CD1c-positive myeloid dendritic cell (primary cell): ENCODE data around the gene PTPRU.
A peak's percentile ranks its signal among the peaks of the same experiment; 100 is the strongest.

Experiments used
- DNase-seq: peaks from one replicate; pipeline ENCODE4 v3.0.0-alpha.2; 2016; ENCODE audit errors: extremely low spot score

PTPRU gene

DNA sequence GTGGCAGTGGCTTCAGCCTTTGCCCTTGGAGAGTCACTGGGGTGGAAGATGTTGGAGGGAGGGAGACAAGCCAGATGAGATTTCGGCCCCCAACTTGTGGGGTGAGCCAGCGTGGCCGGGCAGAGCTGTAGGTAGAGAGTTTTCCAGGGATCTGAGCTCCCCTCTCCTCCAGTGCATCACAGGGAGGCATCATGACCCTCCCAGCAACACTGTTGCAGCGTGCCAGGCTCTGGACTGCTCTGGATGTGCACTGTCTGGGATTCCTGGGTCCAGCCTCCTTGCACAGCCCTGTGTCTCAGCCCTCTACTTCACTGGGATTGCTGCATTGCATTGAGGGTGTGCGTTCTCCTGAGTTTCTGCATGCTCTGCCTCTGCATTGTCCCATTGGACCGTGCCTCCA lies 8.9 kb downstream of the PTPRU start:
- no peak for DNase-seq

DNA sequence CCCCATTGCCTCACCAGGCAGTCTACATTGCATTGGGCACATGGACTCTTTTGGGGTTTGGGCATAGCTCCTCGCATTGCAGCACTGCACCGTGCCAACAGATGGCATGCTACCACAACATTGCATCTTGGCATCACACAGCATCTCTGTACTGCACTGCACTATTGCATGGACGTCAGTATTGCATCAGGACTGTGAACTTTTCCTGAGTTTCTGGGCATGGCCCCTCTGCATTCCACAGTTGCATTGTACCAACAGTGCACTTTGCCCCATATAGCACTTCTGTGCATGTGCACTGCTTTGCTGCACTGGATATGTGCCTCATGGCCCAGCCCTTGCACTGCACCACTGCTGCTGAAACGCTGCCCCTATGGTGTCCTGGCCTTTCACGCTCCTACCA lies 9.6 kb downstream of the PTPRU start:
- no peak for DNase-seq

DNA sequence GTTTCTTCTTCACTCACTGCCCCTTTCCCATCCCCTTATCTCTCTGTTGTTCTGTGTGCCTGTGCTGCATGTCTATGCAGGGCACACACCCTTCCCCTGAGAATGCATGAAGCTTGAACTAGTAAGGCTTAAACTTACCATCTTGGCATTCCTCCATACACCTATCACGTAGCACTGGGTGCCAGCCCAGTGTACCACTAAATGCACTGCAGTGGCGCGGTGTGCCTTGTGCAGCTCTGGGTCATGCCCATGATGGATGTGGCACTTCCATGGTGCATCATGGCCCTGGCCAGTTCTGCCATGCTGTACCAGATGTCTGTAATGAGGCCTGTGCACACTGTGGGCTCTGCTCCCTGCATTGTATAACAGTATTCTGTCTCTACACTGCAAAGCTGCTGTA lies 10.7 kb downstream of the PTPRU start:
- no peak for DNase-seq

DNA sequence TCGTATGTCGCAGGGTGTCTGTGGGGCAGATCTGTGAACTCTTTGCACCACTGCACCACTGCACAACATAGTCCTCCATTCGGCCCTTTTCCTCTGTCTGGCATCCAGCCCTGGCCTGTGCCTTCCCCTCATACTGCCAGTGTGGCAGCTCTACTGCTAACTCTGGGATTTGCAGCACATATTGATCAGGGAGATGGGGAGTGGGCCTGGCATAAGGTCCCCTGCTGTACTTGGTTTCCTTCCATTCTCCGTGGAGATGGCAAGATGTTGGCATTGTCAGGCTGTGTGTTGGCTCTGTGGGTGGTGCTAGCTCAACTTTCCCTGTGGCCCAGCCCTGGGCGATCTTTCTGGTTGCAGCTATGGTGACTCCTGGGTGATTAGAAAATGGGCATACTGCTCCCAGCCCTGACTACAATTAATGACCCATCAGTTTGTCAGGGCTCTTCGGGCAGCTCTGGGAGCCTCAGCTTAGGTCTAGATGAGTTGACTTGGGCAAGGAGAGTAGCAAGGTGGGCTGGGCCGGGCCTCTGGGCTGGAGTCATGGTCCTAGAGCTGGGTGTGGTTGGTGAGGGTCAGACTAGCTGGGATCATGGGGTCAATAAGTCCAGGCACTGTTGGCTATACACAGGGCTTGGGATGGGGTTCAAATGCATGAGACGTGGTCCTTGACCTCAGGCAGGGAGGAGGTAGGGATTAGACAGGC lies 11.4 kb downstream of the PTPRU start:
- no peak for DNase-seq

DNA sequence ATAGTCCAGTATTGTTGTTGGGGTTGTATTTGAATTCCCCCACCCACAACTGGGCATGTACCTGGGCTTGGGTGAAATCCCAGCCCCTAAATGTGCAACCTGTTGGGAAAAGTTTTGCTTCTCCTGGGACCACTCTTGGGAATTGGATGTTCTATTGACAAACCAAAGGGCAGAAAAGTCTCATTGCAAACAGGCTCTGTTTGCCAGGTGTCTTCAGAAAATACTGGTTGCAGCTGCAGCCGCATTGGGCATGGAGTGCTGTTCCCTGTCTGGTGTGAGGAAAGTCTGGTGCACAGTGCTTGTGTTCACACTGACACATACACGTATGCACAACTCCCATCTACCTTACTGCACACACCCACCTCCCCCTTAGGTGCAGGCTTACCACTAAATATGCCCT lies 12.1 kb downstream of the PTPRU start:
- DNase-seq, result no peak

DNA sequence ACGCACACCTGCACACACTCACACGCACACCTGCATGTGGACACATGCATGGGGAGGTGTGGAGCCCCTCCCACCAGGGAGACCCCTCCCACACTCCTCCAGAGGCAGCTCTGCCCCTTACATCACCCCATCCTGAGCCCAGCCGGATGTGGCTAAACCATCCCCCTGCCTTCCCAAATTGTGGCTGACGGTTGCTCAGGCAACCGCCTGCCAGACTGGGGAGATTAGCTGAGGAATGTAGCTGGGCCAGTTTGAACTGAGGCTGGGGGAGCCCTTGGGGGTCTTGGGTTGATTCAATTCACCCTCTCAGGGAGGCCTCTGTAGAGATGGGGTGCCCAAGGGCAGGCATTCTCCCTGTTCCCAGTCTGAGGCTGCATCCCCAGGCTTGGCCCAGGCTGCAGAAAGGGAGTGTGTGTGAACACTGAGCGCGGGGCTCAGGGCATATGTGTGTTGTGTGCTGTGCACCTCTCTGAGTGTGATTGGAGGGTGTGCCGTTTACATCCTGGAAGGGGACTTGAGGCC lies 12.9 kb downstream of the PTPRU start:
- DNase-seq, result no peak

DNA sequence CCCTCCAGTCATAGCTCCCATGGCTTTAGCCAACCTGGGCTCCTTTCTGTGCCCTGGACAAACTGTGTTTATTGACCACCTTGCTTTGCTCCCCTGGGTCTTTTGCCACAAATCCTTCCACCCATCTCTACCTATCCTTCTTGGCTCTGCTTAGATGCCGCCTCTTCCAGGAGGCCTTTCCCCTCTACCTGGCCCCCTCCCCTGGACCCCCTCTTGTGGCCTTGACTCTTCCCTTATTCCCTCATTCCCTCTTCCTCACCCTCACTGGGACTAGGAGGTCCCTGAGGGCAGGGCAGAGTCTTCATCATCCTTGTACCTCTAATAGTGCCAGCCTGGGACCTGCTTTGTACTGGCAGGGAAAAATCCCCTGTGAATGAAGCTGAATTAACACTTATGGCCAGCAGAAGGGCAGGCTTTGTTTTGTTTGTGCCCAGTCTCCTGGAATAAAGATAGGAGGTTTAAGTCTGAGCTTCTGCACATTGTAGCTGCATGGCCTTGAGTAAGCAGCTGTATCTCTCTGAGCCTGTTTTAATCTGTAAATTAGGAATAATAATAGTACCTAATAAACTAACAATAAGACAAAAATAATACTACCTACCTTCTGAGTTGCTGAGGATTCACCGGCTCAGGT lies 13.7 kb downstream of the PTPRU start:
- DNase-seq, result no peak

DNA sequence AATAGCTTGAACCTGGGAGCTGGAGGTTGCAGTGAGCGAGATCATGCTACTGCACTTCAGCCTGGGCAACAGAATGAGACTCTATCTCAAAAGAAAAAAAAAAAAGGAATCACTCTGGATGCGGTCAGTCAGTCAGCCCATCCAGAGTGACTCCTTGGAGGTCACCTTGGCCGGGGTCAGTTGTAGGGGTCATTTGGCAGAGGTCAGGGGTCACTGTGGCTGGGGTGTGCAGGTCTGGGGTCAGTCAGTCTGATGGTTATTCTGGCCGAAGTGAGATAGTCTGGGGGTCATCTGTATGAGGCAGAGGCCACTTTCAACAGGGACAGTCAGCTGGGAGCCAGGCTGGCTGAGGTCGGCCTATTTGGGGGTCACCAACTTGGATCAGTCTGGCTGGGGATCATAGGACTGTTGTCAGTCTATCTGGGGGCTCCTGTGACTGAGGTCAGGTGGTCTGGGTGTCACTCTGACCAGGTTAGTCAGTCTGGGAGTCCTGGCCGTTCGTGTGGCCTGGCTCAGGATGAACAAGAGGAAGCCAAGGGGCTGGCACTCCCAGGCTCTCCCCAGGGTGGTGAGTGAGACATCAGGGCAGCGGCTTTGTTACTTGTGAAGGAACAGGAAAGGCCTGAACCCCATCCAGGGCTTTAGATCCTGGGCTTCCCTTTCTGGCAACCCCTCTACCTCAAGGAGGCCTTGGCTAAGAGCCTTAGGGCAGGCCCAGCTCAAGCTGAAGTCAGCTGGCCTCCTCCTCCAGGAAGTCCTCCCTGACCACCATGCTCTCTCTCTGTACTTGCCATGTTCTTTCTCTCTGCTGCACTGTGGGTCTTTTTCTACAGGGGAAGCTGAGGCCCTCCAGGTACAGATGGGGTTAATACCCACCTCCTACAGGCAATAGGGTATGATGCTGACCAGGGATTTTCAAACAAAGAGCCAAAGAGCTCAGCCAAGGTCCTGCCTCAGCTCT lies 15.1 kb downstream of the PTPRU start:
- no peak for DNase-seq

DNA sequence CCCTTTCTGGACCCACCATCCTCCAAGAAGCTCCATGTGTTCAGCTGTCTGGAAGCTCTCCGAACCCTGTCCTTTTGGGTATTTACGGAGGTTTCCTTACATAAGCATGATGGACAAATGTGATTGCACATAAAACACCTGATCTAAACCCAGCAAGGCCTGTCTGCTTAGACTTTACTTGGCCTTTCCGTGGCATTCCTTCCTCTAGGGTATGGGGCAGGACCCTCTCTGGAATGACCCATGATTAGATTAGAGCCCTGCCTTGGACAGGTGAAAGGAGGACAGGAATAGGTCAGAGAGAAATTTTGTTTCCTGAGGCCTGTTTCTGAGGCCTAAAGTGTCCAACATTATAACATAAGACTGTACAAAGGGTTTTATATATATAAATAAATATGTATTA lies 16.9 kb downstream of the PTPRU start:
- DNase-seq, result no peak

DNA sequence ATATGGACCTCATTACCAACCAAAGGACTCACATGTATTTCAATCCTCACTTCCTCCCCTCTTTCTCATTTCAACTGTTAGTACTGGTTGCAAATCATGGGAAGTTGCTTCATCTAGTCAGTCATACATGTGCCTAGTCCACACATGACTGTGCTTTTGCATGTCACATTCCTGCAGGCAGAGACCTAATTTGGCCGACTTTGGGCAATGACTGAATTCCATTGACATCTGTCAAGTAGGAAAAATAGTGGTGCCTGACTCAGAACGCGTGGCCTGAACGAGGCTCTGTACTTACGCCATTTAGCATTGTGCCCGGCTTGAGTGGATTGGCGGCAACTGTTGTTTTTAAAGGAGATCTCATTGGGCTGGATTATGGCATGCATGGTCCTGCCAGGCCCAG lies 18.0 kb downstream of the PTPRU start:
- no peak for DNase-seq

DNA sequence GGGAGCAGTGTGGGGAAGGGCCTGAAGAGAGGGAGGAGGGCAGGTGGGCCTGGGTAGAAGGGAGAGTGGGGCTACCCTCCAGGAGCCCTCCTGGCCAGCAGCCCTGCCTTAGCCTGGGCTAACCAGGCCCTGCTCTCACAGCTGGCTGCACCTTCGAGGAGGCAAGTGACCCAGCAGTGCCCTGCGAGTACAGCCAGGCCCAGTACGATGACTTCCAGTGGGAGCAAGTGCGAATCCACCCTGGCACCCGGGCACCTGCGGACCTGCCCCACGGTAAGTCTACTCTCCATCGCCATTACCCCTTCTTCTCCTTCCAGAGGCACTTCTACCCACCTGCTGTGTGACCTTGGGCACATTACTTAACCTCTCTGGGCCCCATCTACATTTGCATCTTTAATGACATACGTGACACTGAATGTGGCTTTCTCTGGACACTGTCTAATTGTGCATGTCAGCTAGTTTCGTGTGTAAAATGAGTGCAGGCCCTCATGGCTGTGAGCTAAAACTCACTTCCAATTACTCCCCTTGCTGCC lies 18.9 kb downstream of the PTPRU start:
- DNase-seq, result no peak

DNA sequence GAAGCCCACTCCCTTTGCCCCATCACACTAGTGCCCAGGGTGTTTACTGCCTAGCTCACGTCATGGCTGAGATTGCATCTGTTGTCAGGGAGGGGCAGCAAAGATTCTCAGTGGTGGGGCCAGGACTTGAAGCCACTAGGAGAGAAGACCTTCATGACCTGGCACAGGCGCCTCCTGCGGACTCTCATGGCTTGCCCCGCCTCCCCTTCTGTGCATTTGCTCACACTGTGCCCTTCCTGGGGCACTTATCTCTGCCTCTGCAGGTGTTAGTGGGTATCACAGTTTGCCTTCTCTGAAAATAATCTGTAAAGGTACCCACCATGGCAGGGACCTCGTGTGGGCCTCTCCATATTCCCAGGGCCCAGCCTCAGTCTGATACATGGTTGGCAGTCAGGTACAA lies 20.1 kb downstream of the PTPRU start:
- DNase-seq, result no peak

DNA sequence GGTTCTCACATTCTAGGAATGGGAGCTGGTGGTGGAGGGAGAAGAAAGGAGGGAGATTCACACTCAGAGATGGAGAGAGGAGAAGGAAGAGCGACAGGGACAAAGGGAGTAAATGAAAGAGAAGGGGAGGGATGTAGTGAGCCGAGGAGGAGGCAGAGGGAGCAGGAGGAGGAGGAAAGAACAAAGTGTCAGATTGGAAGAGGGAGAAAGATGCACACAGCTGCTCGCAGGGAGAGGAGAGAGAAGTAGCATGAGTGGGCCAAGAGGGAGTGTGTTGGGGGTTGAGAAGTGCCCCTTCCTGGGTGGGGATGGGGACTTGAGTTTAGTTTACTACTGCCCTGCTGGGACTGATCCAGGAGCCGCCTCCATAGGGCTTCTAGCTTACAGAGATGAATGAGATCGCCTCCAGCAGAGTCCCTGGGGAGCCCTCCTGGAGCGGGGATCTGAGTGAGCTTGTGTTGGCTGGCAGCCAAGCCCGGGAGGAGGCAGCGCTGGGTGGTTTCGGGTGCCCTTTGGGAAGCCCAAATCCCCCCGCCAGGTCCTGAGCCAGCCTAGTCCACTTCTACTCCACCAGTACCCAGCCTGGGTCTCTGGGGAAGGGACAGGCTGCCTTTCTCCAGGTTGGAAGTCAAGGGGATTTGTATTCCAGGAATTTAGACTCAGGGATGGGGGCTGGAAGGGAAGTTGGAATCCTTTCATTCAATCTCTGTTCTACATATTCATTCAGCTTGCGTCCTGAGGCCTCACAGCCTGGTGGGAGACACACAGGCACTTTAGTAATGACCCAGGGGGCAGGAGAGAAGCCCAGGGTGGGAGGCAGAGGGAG lies 20.9 kb downstream of the PTPRU start:
- no peak for DNase-seq

DNA sequence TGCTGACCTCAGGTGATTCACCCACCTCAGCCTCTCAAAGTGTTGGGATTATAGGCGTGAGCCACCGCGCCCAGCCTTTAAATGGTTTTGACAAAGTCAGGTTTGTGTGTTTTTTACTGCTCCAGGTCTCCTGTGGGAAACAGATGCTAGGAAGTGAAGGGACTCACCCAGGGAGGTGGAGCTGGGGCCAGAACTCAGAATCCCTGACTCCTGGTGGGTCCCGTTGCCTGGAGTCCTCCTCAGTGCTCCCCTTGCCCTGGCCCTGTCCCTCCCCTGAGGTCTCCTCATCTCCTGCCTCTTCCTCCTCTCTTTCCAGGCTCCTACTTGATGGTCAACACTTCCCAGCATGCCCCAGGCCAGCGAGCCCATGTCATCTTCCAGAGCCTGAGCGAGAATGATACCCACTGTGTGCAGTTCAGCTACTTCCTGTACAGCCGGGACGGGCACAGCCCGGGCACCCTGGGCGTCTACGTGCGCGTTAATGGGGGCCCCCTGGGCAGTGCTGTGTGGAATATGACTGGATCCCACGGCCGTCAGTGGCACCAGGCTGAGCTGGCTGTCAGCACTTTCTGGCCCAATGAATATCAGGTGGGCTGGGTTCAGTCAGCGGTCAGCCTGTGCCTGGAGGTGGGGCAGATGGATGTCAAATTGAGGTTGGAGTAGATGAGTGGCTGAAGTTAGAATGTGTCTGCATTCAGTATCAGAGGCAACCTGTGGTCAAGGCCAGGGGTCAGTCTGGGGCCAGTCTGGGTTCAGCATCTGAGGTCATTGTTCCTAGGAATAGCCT lies 22.1 kb downstream of the PTPRU start:
- peak; percentile 4 for DNase-seq

DNA sequence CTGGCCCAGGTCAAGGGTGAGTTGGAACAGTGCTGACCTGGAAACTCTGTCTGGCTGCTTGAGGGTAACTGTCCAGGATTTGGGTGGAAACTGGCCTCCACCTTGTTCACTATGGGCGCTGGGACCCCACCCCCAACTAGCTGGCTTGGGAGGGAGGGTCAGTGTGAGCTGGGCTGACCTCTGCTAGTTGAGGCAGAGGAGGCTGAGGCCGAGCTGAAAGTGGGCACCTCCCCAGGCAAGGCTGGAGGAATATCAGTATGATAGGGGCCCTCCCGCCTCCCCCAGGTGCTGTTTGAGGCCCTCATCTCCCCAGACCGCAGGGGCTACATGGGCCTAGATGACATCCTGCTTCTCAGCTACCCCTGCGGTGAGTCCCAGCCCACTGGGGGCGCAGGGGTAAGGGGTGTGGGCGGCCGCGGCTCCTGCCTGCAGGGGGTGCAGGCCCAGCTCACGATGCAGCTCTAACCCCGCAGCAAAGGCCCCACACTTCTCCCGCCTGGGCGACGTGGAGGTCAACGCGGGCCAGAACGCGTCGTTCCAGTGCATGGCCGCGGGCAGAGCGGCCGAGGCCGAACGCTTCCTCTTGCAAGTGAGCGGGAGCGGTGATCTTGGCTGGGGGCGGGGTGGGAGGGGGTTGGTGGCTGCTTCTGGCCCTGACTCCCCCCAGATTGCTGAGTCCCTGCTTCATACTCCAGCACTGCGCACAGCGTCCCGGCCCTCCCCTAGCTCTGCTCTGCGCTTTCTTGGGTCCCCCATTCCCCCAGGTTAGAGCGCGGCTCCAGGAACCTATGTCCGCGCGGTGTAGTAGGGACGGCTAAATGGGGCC lies 22.9 kb downstream of the PTPRU start:
- DNase-seq, result peak; percentile 17

DNA sequence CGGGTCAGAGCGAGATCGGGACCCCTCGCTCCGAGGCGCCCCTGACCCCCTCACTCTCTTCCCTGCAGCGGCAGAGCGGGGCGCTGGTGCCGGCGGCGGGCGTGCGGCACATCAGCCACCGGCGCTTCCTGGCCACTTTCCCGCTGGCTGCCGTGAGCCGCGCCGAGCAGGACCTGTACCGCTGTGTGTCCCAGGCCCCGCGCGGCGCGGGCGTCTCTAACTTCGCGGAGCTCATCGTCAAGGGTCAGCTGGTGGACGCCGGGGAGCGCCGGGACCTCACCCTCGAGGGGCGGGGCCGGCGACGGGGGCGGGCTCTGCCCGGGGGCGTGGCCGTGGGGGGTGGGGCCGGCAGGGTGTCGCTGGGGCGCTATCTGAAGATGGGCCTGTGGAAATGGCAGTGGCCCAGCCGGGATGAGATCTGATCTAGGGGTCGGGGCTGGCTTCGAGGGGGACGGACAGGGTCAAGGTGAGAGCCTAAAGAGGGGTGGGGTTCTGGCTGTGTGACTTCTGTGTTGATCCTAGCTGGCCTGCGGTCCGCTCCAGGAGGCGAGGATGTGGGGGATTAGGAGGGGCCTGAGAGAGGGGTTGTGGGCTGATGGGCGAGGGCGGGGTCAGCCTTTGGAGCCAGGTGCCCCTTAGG lies 23.6 kb downstream of the PTPRU start:
- peak; percentile 46 for DNase-seq

DNA sequence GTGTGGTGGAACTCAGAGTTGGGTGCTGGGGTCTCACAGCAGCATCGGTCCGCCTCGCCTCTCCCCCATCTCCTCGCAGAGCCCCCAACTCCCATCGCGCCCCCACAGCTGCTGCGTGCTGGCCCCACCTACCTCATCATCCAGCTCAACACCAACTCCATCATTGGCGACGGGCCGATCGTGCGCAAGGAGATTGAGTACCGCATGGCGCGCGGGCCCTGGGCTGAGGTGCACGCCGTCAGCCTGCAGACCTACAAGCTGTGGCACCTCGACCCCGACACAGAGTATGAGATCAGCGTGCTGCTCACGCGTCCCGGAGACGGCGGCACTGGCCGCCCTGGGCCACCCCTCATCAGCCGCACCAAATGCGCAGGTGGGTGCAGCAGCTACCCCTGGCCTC lies 24.2 kb downstream of the PTPRU start:
- DNase-seq, result no peak

DNA sequence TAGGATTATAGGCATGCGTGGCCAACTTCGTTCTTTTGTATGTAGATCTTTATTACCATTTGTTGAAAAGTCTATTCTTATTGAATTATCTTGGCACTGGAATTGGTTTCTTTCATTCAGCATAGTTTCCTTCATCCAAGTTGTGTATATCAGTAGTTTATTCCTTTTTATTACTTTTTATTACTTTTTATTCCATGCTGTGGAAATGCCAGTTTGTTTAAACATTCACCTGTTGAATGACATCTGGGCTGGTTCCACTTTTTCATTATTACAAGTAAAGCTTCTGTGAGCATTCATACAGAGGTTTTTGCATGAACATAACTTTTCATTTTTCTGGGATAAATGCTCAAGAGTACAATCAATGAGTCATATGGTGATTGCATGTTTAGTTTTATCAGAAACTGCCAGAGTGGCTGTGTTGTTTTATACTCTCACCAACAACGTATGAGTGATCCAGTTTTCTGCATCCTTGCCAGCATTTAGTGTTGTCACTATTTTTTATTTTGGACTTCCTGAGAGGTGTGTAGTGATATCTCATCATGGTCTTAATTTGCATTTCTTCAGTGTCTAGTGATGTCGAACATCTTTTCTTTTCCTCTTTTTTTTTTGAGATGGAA lies 28.6 kb downstream of the PTPRU start:
- DNase-seq, result no peak

DNA sequence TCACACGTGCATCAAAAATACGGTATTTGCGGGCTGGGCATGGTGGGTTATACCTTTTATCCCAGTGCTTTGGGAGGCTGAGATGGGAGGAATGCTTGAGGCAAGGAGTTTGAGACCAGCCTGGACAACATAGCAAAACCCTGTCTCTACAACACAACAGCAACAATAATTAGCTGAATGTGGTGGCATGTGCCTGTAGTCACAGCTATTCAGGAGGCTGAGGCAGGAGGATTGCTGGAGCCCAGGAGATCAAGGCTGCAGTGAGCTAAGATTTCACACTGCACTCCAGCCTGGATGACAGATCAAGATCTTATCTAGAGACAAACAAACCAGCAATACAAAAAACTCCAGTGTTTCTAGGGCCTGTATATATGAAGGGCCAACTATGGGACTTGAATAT lies 30.6 kb downstream of the PTPRU start:
- no peak for DNase-seq
